ENCODE measurements around the gene ZBTB20.

DNA sequence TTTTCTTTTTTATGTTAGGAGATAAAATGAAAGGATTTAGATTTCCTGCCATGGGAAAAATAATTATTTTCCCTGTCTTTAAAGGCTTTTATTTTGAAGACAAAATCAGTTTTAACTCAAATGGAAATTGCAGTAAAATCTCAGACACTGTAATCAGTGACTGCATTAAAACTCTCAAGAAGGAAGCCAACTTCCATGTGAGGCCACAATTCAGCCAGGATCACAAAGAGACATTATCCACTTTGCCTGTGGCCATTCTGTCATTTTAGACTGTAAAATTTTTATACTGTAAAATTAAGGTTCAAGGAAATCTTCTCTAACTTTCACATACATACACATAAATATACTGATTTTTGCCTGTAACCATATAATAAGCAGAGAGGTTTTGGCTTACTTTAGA lies 549.2 kb downstream of the ZBTB20 start:
- TF ChIP-seq, protein P1, sequence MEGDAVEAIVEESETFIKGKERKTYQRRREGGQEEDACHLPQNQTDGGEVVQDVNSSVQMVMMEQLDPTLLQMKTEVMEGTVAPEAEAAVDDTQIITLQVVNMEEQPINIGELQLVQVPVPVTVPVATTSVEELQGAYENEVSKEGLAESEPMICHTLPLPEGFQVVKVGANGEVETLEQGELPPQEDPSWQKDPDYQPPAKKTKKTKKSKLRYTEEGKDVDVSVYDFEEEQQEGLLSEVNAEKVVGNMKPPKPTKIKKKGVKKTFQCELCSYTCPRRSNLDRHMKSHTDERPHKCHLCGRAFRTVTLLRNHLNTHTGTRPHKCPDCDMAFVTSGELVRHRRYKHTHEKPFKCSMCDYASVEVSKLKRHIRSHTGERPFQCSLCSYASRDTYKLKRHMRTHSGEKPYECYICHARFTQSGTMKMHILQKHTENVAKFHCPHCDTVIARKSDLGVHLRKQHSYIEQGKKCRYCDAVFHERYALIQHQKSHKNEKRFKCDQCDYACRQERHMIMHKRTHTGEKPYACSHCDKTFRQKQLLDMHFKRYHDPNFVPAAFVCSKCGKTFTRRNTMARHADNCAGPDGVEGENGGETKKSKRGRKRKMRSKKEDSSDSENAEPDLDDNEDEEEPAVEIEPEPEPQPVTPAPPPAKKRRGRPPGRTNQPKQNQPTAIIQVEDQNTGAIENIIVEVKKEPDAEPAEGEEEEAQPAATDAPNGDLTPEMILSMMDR (IDR thresholded peaks at IDR 0.05; ENCODE audit: low read depth, low read length) = no peak
- TF ChIP-seq EZH2phosphoT487 (IDR thresholded peaks at IDR 0.05; ENCODE audit: low read depth) = no peak

All from OCI-LY3 (cell line).